ENCODE results near the gene SYPL1. TPM values are rescaled to one million over a fixed set of nuclear protein-coding genes. Genes with fewer than 3 reads are reported as not detected.

SYPL1 gene
- total RNA-seq, 3 donors from 2014 or later, result 96.2 to 116 (median 98.3) TPM

DNA sequence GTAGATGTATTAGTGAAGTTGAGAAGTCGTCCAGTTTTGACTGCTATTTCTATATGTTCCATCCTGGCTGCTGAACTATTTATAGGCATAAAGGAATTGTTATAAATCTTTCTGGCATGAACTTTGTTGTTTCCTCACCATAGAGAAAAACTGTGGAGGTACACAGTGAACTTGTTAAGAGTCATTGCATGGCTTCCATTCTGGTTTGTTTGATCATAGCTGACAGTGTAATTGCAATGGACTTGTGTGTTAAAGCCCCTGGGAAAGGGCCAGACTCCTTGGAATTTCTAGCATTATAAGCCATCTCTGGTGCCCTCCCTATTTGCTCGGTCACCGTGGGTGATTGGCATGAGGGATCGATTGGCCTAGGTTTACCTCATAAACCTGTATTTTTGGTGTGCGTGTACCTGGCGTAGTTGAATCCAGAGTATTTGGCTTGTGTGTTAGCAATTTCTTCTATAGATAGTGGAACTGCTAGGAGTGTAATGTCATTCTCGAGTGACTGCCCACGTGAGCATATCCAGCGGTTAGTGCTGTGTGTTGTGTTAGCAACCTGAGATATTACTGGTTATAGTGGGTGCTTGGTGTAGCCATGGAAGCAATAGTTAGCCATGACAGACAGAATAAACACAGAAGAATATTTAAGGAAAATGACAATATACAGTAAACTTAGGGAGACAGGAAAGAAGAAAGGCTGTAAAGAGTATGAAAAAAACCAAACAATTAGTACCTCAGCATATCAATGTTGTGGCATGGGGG is 5.9 kb upstream of the SYPL1 start:
- no peaks in the 10 kb centered on the region for H3K36me3 ChIP-seq
- TF ChIP-seq POLR2AphosphoS5 (IDR thresholded peaks at IDR 0.05), result no peak
- no peak for TF ChIP-seq POLR2A (IDR thresholded peaks at IDR 0.05)
- TF ChIP-seq, protein P1, sequence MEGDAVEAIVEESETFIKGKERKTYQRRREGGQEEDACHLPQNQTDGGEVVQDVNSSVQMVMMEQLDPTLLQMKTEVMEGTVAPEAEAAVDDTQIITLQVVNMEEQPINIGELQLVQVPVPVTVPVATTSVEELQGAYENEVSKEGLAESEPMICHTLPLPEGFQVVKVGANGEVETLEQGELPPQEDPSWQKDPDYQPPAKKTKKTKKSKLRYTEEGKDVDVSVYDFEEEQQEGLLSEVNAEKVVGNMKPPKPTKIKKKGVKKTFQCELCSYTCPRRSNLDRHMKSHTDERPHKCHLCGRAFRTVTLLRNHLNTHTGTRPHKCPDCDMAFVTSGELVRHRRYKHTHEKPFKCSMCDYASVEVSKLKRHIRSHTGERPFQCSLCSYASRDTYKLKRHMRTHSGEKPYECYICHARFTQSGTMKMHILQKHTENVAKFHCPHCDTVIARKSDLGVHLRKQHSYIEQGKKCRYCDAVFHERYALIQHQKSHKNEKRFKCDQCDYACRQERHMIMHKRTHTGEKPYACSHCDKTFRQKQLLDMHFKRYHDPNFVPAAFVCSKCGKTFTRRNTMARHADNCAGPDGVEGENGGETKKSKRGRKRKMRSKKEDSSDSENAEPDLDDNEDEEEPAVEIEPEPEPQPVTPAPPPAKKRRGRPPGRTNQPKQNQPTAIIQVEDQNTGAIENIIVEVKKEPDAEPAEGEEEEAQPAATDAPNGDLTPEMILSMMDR (IDR thresholded peaks at IDR 0.05), result no peak
- no peaks in the 10 kb centered on the region for H3K4me1 ChIP-seq
- no peak for DNase-seq (ENCODE audit: low spot score in 2 of 2)
- H3K27me3 ChIP-seq, result no peaks in the 10 kb centered on the region
- H3K4me3 ChIP-seq, result no peak overlapping the region
- no peak overlapping the region for H3K27ac ChIP-seq
- no peaks in the 10 kb centered on the region for H3K9me3 ChIP-seq
- intact Hi-C loops (cut with DNase I; ENCODE audit: low total_unique reads), result no loop called here

DNA sequence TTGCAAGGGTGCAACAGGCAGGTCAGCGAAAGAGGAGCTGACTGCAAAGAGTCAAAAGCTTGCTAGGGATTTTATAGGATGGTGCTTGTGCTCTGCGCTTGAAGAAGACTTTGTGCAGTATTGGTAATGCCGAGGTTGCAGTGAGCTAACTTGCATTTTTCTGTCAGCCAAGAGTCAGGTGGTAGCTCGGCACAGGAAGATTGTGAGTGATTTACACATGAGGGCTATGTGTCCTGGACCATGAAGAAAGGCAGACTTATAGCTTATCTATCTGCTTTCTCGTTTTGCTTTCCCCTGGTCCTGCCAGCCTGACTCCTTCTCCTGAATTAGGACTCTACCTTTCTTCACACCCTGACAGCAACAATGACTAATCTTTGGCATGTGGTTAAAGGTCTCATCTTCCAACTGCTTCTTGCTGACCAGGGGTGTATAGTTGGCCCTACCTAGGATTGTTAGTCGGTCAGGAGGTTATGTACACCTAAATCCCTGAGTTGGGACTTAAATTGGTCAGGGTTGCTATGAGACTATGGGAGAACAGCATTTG is 4.1 kb upstream of the SYPL1 start:
- intact Hi-C loops (cut with DNase I; ENCODE audit: low total_unique reads), result no loop called here
- Histone ChIP-seq H3K4me3 (no peak overlapping the region), H3K27me3 (no peaks in the 10 kb centered on the region), H3K36me3 (no peaks in the 10 kb centered on the region), H3K9me3 (no peaks in the 10 kb centered on the region), H3K4me1 (peaks cover 0 to 4% of the 10 kb centered on the region in 2 donors), H3K27ac (no peak overlapping the region)
- TF ChIP-seq, protein P1 (IDR thresholded peaks at IDR 0.05), result no peak
- TF ChIP-seq POLR2A (IDR thresholded peaks at IDR 0.05) (no peak), POLR2AphosphoS5 (IDR thresholded peaks at IDR 0.05) (no peak)
- DNase-seq (ENCODE audit: low spot score in 2 of 2), result no peak

DNA sequence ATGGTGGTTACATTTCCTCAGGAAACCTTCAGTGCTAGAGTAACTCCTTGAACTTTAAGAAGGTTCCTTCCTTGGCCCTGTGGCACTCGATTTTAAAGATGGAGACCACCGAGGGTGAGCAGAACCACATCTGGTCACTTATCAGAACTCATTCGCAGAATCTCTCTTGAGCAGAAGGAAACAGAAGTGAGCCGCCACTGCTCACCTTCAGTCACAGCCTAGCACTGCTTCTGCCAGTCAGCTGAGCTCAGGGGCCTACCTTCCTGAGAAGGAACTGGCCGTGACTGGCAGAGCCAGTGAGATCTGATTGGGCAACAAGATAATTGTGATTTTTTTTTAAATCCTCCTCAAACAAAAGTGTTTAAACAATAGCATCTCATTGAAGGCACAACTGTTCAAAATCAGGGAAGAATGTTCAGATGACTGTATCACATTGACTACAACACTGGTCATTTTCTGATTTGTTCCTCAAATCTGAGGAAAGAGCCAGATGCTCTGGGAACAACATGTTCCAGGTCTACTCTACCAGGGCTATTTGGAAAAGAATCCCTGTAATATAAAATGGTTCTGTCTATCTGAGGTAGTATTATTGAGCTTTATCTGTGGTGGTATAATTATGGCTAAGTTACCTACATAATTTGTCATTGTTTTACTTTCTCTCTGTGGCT is 2.7 kb upstream of the SYPL1 start:
- TF ChIP-seq POLR2A (IDR thresholded peaks at IDR 0.05) (no peak), POLR2AphosphoS5 (IDR thresholded peaks at IDR 0.05) (no peak)
- TF ChIP-seq, protein P1 (IDR thresholded peaks at IDR 0.05), result no peak
- Histone ChIP-seq H3K36me3 (no peaks in the 10 kb centered on the region), H3K27ac (no peak overlapping the region), H3K4me1 (peaks cover 0 to 4% of the 10 kb centered on the region in 2 donors), H3K9me3 (no peaks in the 10 kb centered on the region), H3K4me3 (no peak overlapping the region), H3K27me3 (no peaks in the 10 kb centered on the region)
- no peak for DNase-seq (ENCODE audit: low spot score in 2 of 2)
- intact Hi-C loops (cut with DNase I; ENCODE audit: low total_unique reads), result no loop called here

DNA sequence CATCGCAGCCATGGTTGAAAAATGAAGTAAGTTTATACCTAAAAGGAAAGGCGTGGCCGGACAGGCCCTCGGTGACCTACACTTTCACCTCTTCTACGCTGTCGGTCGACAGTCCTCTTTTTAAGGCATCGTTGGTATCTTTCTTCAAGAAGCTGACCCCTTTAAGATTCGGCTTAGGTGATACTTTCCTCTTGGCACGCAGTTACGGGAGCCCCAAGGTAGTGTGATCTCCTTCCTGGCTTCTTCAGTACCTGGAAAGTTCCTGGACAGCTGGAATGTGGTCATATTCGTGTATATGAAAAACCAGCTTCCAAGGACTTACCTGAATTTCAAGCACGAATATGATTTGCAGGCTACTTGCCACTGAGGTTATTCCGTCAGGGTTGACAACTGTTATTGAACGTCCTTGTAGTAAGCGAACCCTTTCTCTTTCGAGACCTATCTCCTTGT is 885 bp upstream of the SYPL1 start:
- Histone ChIP-seq H3K4me3 (peak overlapping the region; percentile 65 to 92 (median 83)), H3K27ac (peak overlapping the region; percentile 99), H3K36me3 (no peaks in the 10 kb centered on the region), H3K4me1 (peaks cover 0 to 8% of the 10 kb centered on the region in 2 donors), H3K27me3 (no peaks in the 10 kb centered on the region), H3K9me3 (no peaks in the 10 kb centered on the region)
- no peak for DNase-seq (ENCODE audit: low spot score in 2 of 2)
- TF ChIP-seq POLR2A (IDR thresholded peaks at IDR 0.05) (no peak), POLR2AphosphoS5 (IDR thresholded peaks at IDR 0.05) (no peak)
- TF ChIP-seq, protein P1 (IDR thresholded peaks at IDR 0.05), result no peak
- intact Hi-C loops (cut with DNase I; ENCODE audit: low total_unique reads), result loop anchor here (2.0 kb wide), 1 partner anchor 44 kb away; no protein-coding TSS in a partner anchor
